ENCODE results near the gene JKAMP. TPM values are rescaled to one million over a fixed set of nuclear protein-coding genes. Genes with fewer than 3 reads are reported as not detected.

JKAMP gene
- total and polyA plus RNA-seq, 2 donors (not counting 3 experiments of a cell fraction or from before 2014, with no cell fraction given) = 30.8 to 160 TPM

- peaks cover 4% of the 10 kb centered on the region for H3K4me1 ChIP-seq (ENCODE audit: control insufficient read depth, extremely low read depth, insufficient read depth, low read length)
- no peaks in the 10 kb centered on the region for H3K9me1 ChIP-seq (replicated peaks; ENCODE audit: control insufficient read depth, extremely low read depth, insufficient read depth, low read length)
- H3K27me3 ChIP-seq (ENCODE audit: control insufficient read depth in 2 of 2, insufficient read depth in 2 of 2, low read length in 2 of 2) = no peaks in the 10 kb centered on the region
- POLR2A ChIA-PET = no interaction called here
- no peaks in the 10 kb centered on the region for H3K9me3 ChIP-seq (replicated peaks; ENCODE audit: control insufficient read depth, insufficient read depth, low read length)
- H4K20me1 ChIP-seq (replicated peaks; ENCODE audit: control insufficient read depth, extremely low read depth, insufficient read depth, low read length) = no peaks in the 10 kb centered on the region
- no peaks in the 10 kb centered on the region for H3K79me2 ChIP-seq (ENCODE audit: control insufficient read depth, insufficient read depth, low read length)
- FAIRE-seq = no peak
- no peak for TF ChIP-seq FOS (IDR thresholded peaks at IDR 0.05; ENCODE audit: borderline replicate concordance, insufficient read depth, low read length)
- no peak for TF ChIP-seq MAX (IDR thresholded peaks at IDR 0.05; ENCODE audit: insufficient read depth, insufficient read length)
- TF ChIP-seq GATA2 (IDR thresholded peaks at IDR 0.05; ENCODE audit: insufficient read depth, insufficient read length, low read depth, low read length) = no peak
- TF ChIP-seq POLR2AphosphoS5 (IDR thresholded peaks at IDR 0.05; ENCODE audit: insufficient read depth, low read depth, low read length) = no peak
- TF ChIP-seq POLR2A (IDR thresholded peaks at IDR 0.05; ENCODE audit: low read depth, low read length) = no peak
- TF ChIP-seq JUN (IDR thresholded peaks at IDR 0.05; ENCODE audit: borderline replicate concordance, insufficient read depth, insufficient read length, low read depth) = no peak
- TF ChIP-seq EZH2 (IDR thresholded peaks at IDR 0.05; ENCODE audit: borderline replicate concordance, low read depth, low read length, severe bottlenecking) = no peak
- no peak for TF ChIP-seq CTCF (IDR thresholded peaks at IDR 0.05; ENCODE audit: extremely low read depth in 1 of 2, insufficient read depth in 1 of 2, low read depth in 1 of 2, low read length in 2 of 2)
- TF ChIP-seq MYC (IDR thresholded peaks at IDR 0.05; ENCODE audit: low read depth, low read length) = no peak
- no peak for DNase-seq (ENCODE audit: low read depth, low spot score)
- dilution Hi-C loops (cut with MboI; ENCODE audit: extremely low pct_ligation_motif_present, low sequenced_read_pairs) (no loop called here), intact Hi-C loops (cut with micrococcal nuclease) (no loop called here)
- H3K36me3 ChIP-seq (ENCODE audit: control insufficient read depth in 2 of 2, extremely low read depth in 1 of 2, insufficient read depth in 2 of 2, low read length in 2 of 2) = no peaks in the 10 kb centered on the region
- H3K4me2 ChIP-seq (ENCODE audit: insufficient read depth, low read length) = no peak overlapping the region
- no TSS peak for BruUV-seq (replicated peaks)
- H3K4me3 ChIP-seq (replicated peaks in 1 of 3; ENCODE audit: insufficient read depth in 1 of 3, low read depth in 1 of 3, low read length in 3 of 3) = no peak overlapping the region
- no peak overlapping the region for H3K9ac ChIP-seq (replicated peaks; ENCODE audit: extremely low read depth, insufficient read depth, low read length)
- no peak overlapping the region for H3K27ac ChIP-seq (ENCODE audit: insufficient read depth, low read depth, low read length)
- CTCF ChIA-PET = interaction anchor here (0.7 to 1.2 kb wide), 3 partner anchors 15 to 26 kb away, joined by 3 to 5 read pairs (median 3); partner anchors contain the start of genes JKAMP and L3HYPDH
- no peak overlapping the region for H2AFZ ChIP-seq (ENCODE audit: low read depth, low read length)
These were observed 25.8 kb upstream of the JKAMP start for GRCh38 chr14:59458486-59458885.

All from endothelial cell of umbilical vein (primary cell).